ENCODE data around the gene SLCO3A1. TPM values are rescaled to one million over a fixed set of nuclear protein-coding genes. Genes with fewer than 3 reads are reported as not detected.

SLCO3A1 gene
- total RNA-seq, 3 donors from 2014 or later: 13.4 to 23.8 (median 14.3) TPM

DNA sequence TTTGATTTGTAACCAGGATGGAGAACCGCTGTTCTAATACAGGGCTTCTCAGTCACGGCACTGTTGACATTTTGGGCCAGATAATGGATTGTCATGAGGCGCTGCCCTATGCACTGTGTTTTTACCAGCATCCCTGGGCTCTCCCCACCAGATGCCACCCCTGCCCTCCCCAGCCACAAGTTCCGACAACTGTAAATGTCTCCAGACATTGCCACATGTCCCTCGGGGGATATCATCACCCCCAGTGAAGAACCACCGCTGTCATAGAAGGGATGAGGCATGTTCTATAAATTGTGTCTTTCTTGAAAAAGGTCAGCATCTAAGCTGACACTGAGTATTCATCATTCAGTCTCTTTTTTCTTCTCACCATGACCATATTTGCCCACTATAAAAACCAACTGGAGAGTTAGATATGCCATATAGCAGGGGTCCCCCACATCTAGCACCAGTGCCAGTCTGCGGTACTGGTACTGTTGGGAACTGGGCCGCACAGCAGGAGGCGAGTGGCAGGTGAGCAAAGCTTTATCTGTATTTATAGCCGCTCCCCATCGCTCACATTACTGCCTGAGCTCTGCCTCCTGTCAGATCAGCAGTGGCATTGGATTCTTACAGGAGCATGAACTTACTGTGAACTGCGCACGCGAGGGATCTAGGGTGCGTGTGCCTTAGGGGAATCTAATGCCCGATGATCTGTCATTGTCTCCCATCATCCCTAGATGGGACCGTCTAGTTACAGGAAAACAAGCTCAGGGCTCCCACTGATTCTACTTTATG lies 279.7 kb downstream of the SLCO3A1 start:
- no peak for ATAC-seq
- Histone ChIP-seq H3K4me1 (ENCODE audit: low read depth) (no peaks in the 10 kb centered on the region), H3K4me3 (no peak overlapping the region), H3K36me3 (ENCODE audit: low read depth) (no peaks in the 10 kb centered on the region), H3K9me3 (no peaks in the 10 kb centered on the region)
- TF ChIP-seq, protein P1, sequence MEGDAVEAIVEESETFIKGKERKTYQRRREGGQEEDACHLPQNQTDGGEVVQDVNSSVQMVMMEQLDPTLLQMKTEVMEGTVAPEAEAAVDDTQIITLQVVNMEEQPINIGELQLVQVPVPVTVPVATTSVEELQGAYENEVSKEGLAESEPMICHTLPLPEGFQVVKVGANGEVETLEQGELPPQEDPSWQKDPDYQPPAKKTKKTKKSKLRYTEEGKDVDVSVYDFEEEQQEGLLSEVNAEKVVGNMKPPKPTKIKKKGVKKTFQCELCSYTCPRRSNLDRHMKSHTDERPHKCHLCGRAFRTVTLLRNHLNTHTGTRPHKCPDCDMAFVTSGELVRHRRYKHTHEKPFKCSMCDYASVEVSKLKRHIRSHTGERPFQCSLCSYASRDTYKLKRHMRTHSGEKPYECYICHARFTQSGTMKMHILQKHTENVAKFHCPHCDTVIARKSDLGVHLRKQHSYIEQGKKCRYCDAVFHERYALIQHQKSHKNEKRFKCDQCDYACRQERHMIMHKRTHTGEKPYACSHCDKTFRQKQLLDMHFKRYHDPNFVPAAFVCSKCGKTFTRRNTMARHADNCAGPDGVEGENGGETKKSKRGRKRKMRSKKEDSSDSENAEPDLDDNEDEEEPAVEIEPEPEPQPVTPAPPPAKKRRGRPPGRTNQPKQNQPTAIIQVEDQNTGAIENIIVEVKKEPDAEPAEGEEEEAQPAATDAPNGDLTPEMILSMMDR (IDR thresholded peaks at IDR 0.05): no peak
- no peak for DNase-seq
- intact Hi-C loops (cut with DNase I, micrococcal nuclease): no loop called here

DNA sequence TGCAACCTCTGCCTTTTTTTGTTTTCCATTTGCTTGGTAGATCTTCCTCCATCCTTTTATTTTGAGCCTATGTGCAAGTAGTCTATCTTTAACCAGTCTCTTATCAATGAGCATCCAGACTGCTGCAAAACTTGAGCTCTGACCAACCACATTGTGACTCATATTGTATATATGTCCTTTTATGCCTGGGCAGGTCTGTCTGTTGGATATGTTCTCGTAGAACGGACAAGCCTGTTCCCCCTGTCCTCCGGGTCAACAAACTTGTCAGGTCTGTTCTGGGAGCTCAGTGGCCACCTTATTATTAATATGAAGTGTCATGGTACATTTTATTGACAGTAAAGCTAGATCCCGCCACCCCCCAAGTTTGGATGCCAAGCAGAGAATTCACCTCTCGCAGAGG lies 287.3 kb downstream of the SLCO3A1 start:
- Histone ChIP-seq H3K36me3 (ENCODE audit: low read depth) (no peaks in the 10 kb centered on the region), H3K4me3 (no peak overlapping the region), H3K9me3 (no peaks in the 10 kb centered on the region), H3K4me1 (ENCODE audit: low read depth) (no peaks in the 10 kb centered on the region)
- DNase-seq: no peak
- intact Hi-C loops (cut with DNase I, micrococcal nuclease): no loop called here
- ATAC-seq: no peak
- TF ChIP-seq, protein P1 (IDR thresholded peaks at IDR 0.05): no peak

DNA sequence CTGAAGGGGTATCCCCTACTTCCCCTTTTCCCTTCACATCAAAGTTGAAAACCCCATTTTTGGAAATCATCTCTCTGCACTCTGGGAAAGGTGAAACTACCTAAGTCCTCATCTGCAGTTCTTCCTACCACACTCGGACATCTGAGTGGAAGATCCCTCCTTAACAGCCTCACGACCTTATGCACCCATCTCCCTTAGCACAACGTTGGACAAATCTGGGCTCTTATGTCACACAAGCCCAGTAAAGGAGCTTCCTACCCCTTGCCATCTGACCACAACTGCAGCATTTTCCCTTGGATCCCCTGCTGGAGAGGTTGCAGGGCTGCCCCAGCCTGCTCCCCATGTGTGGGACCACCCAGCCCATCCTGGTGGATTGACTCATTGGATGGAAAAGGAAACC lies 288.1 kb downstream of the SLCO3A1 start:
- DNase-seq: no peak
- no peaks in the 10 kb centered on the region for H3K9me3 ChIP-seq
- intact Hi-C loops (cut with DNase I, micrococcal nuclease): no loop called here
- no peak overlapping the region for H3K4me3 ChIP-seq
- no peak for ATAC-seq
- no peaks in the 10 kb centered on the region for H3K4me1 ChIP-seq (ENCODE audit: low read depth)
- H3K36me3 ChIP-seq (ENCODE audit: low read depth): no peaks in the 10 kb centered on the region
- TF ChIP-seq, protein P1 (IDR thresholded peaks at IDR 0.05): no peak

DNA sequence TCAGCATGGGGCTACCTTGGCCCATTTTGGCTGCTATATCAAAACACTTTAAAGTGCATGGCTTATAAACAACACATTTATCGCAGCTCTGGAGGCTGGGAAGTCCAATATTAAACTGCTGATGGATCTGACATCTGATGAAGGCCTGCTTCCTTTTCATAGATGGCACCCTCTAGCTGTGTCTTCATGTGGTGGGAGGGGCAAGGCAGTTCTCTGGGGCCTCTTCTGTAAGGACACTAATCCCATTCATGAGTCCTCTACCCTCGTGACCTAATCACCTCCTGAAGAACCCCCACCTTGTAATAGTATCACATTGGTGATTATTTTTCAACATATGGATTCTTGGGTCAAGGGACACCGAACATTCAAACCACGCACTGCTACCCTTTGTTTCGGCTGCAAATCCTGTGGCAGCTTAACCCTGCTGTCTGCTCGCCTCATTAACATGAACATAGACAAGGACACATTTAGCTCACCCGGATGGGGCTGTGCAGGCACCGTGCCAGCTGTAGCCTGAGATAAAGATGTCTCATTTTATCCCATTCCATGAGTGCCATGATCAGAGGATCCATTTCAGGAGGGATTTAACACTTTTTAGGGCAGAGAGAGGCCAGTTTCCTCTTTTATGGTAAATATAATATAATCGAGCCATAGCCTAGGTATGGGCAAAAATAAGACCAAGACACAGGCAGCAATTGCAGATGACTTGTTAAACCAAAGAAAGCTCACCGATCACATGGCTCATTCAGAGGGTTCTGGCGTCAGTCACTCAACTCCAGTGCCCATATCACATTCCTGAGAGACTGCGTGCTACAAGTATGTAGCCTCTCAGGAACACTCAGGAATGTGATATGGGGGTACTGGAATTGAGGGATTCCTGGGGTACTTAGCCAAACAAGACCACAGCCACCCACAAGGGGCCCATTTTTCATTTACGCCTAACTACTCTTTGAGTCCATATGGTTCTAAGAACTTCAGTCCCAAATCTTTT lies 289.0 kb downstream of the SLCO3A1 start:
- Histone ChIP-seq H3K4me1 (ENCODE audit: low read depth) (no peaks in the 10 kb centered on the region), H3K9me3 (no peaks in the 10 kb centered on the region), H3K4me3 (no peak overlapping the region), H3K36me3 (ENCODE audit: low read depth) (no peaks in the 10 kb centered on the region)
- intact Hi-C loops (cut with DNase I, micrococcal nuclease): no loop called here
- DNase-seq (no peak), ATAC-seq (no peak)
- TF ChIP-seq, protein P1 (IDR thresholded peaks at IDR 0.05): no peak

DNA sequence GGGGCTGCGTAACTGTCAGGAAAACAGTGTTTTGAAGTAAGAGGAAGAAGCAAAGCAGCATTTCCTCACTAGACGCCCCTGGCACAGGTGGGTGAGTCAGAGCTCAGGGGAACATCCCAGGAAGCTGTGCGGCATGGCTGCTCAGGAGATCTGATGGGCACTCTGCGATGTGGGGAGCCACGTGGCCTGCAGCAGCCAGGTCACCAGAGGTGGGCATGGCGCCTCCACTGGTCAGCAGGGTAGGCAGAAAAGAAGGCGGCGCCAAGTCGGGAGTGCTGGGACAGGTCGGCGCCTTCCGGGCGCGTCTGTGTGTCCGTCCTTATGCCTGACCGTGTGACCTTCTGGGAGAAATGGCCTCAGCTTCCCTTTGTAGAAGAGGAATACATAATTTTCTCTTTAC lies 290.3 kb downstream of the SLCO3A1 start:
- Histone ChIP-seq H3K4me1 (ENCODE audit: low read depth) (no peaks in the 10 kb centered on the region), H3K9me3 (no peaks in the 10 kb centered on the region), H3K36me3 (ENCODE audit: low read depth) (no peaks in the 10 kb centered on the region), H3K4me3 (no peak overlapping the region)
- ATAC-seq: no peak
- TF ChIP-seq, protein P1 (IDR thresholded peaks at IDR 0.05): no peak
- no peak for DNase-seq
- intact Hi-C loops (cut with DNase I, micrococcal nuclease): no loop called here

Data from mucosa of descending colon (tissue), 3 donors.